Activated CD4-positive, alpha-beta T cell treated with anti-CD3 and anti-CD28 coated beads for 36 hours (primary cell): ENCODE results near the gene SIRPB1. TPM values are rescaled to one million over a fixed set of nuclear protein-coding genes. Genes with fewer than 3 reads are reported as not detected.
"Not testable (repeated sequence)": the region's sequence is repeated elsewhere in the genome, so short reads cannot be mapped to it uniquely, and the experiment has no call there.

Experiments used
- ATAC-seq: fragments of 200-7000 bp; cut with Tn5 transposase; one replicate; pipeline ENCODE4 v1.10.0; 2021; ENCODE audit warnings: mild to moderate bottlenecking, moderate library complexity
- CTCF ChIA-PET: fragments of 350-600 bp; sonication (Branson Sonifier 250); formaldehyde crosslinking; loops from one replicate; lab custom pipeline; 2021; ENCODE audit warnings: antibody characterized with exemption; lab: Charles Lee
- POLR2A ChIA-PET: fragments of 350-600 bp; sonication (Branson Sonifier 250); formaldehyde crosslinking; loops from one replicate; lab custom pipeline; 2021; ENCODE audit warnings: antibody characterized with exemption, inconsistent platforms; lab: Charles Lee
- DNase-seq: peaks from one replicate; pipeline ENCODE4 v3.0.0-alpha.2; 2020
- H3K27ac Mint-ChIP-seq: one replicate; pipeline ENCODE4 v1.8.0; 2021; ENCODE audit warnings: mixed read lengths
- H3K27me3 Mint-ChIP-seq: one replicate; pipeline ENCODE4 v1.8.0; 2021; ENCODE audit warnings: mixed read lengths
- H3K36me3 Mint-ChIP-seq: one replicate; pipeline ENCODE4 v1.8.0; 2021; ENCODE audit warnings: low read depth, mixed read lengths
- H3K4me1 Mint-ChIP-seq: one replicate; pipeline ENCODE4 v1.8.0; 2021; ENCODE audit warnings: mixed read lengths
- H3K4me3 Mint-ChIP-seq: one replicate; pipeline ENCODE4 v1.8.0; 2021; ENCODE audit warnings: mild to moderate bottlenecking, moderate library complexity, mixed read lengths
- H3K9me3 Mint-ChIP-seq: one replicate; pipeline ENCODE4 v1.8.0; 2021; ENCODE audit warnings: low read depth, mixed read lengths
- intact Hi-C, 2 experiments: fragments of 100-400 bp; cut with DNase I in 1 of 2; cut with micrococcal nuclease in 1 of 2; formaldehyde crosslinking; loops; one replicate each; pipeline versions ENCODE4 v1.14.2 to v1.15.1; 2022 to 2024; cut with DNase I, micrococcal nuclease
- total RNA-seq, 2 experiments: library from RNA; stranded (reverse); gene quantifications; one replicate each; pipeline ENCODE4 v1.2.3, GENCODE V29; 2021

Gene SIRPB1
- total RNA-seq, 2 experiments from 2014 or later: 1.0 to 2.1 TPM

DNA sequence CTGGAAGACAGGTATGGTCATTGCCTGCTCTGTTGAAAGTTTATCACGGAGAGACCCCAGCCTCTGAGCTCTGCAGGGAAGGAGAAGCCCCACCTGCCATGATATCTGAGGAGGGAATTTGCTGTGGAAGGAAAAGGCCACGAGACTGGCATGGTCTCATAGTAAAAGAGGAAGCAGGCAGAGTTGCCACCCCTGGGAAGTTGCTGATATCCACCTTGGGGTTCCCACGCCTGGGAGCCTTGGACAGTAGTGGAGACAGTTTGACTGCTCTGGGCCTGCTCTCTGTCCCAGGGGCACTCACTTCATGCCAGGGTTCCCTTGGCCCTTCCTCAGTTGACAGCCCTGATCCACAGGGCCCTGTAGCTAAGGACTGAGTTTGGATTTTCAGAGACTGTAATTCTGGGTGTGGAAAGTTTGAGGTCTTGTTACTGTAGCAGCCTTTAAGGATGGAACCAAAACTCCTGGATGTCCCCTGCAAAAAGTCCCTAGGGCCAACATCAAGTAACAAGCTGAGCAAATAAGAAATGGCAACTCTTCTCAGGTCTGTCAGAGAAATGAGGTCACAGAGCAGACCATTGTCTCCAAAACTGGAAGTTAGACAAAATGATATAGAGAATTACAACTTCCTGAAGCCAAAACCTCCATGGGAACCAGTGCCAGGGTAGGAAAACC is 6.9 kb upstream of the SIRPB1 start:
- H3K36me3 Mint-ChIP-seq: peaks cover 28% of the 10 kb centered on the region

DNA sequence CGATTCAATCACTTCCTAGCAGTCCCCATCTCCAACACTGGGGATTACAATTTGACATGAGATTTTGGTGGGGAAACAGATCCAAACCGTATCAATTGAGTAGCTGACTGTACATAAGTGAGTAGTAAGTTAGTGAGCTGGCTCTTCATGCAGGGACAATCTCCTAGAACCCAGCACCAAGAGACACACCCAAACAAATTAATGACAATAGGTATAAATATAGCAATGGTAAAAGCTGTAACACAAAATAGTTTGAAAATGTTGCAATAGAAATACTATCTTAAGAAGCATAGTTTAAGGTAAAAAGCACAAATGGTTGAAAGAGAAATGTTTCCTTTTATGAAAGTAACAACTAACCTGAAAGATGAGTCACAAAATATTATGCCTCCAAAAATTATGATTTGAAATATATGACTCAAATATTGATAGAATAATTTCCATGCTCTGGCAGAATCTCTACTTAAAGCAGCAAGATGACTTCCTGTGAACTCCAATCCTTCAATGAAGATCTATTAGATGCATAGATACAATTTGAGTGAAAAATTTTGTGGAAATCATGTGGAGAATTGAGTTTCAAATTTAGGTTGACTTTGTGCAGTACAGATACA is 5.4 kb upstream of the SIRPB1 start:
- no peaks in the 10 kb centered on the region for H3K9me3 Mint-ChIP-seq
- peaks cover 19% of the 10 kb centered on the region for H3K36me3 Mint-ChIP-seq
- ChIA-PET CTCF (interaction anchor here (0.7 to 2.0 kb wide), 5 partner anchors 23 to 152 kb away, joined by 3 to 7 read pairs (median 4); partner anchors contain the start of gene SIRPD), POLR2A (no interaction called here)
- DNase-seq (no peak), ATAC-seq (peak; percentile 71)
- peaks cover 86% of the 10 kb centered on the region for H3K4me1 Mint-ChIP-seq
- peak overlapping the region; percentile 72 for H3K27ac Mint-ChIP-seq
- no peaks in the 10 kb centered on the region for H3K27me3 Mint-ChIP-seq
- peak overlapping the region; percentile 8 for H3K4me3 Mint-ChIP-seq
- intact Hi-C loops: loop anchor here (1.0 to 2.0 kb wide), 4 partner anchors 35 to 300 kb away; no protein-coding TSS in a partner anchor

More for the DNA sequence above, 6.9 kb upstream of the SIRPB1 start:
- H3K4me1 Mint-ChIP-seq: peaks cover 81% of the 10 kb centered on the region
- H3K4me3 Mint-ChIP-seq: no peak overlapping the region
- no peaks in the 10 kb centered on the region for H3K9me3 Mint-ChIP-seq
- DNase-seq (no peak), ATAC-seq (peak; percentile 20)
- H3K27ac Mint-ChIP-seq: peak overlapping the region; percentile 76
- ChIA-PET POLR2A (no interaction called here), CTCF (no interaction called here)
- no peaks in the 10 kb centered on the region for H3K27me3 Mint-ChIP-seq
- intact Hi-C loops: no loop called here

DNA sequence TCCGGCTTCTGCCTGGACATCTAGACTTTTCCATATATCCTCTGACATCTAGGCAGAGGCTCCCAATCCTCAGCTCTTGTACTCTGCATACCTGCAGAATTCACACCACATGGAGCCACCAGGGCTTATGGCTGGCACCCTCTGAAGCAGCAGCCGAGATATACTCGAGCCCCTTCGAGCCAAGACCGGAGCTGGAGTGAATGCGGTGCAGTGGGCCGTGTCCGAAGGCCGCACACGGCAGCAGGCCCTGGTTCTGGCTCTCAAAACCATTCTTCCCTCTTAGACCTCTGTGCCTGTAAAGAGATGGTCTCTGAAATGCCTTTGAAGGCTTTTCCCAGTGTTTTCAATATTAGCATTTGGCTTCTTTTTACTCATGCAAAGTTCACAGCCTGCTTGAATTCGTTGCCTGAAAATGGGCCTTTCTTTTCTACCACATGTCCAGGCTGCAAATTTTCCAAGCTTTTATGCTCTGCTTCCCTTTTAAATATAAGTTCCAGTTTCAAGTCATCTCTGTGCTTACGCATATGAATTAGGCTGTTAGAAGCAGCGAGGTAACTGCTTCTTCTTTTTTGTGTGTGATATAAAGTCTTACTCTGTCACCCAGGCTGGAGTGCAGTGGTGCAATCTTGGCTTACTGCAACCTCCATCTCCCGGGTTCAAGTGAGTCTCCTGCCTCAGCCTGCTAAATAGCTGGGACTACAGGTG is 3.8 kb upstream of the SIRPB1 start:
- CTCF ChIA-PET: interaction anchor here (0.6 to 2.0 kb wide), 3 partner anchors 11 to 384 kb away, joined by 3 to 7 read pairs (median 3); no protein-coding TSS in a partner anchor

DNA sequence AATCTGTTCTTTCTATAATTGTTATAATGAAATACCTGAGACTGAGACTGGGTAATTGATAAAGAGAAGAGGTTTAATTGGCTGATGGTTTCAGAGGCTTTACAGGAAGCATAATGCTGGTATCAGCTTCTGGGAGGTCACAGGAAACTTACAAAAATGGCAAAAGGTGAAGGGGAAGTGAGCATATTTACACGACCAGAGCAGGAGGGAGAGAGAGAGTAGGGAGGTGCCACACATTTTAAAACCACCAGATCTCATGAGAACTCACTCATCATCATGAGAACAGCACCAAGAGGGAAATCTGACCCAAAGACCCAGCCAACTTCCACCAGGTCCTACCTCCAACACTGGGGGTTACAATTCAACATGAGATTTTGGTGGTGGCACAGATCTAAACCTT is 2.6 kb upstream of the SIRPB1 start:
- H3K9me3 Mint-ChIP-seq: peaks cover 2% of the 10 kb centered on the region
- DNase-seq: no peak

More for the DNA sequence above, 3.8 kb upstream of the SIRPB1 start:
- H3K9me3 Mint-ChIP-seq: peaks cover 2% of the 10 kb centered on the region
- no peak overlapping the region for H3K27ac Mint-ChIP-seq
- peaks cover 13% of the 10 kb centered on the region for H3K36me3 Mint-ChIP-seq
- POLR2A ChIA-PET: no interaction called here
- ATAC-seq: no peak
- intact Hi-C loops: loop anchor here (2.0 to 5.0 kb wide), 3 partner anchors 56 to 109 kb away; no protein-coding TSS in a partner anchor
- H3K27me3 Mint-ChIP-seq: no peaks in the 10 kb centered on the region
- DNase-seq: no peak
- no peak overlapping the region for H3K4me3 Mint-ChIP-seq
- peaks cover 91% of the 10 kb centered on the region for H3K4me1 Mint-ChIP-seq

DNA sequence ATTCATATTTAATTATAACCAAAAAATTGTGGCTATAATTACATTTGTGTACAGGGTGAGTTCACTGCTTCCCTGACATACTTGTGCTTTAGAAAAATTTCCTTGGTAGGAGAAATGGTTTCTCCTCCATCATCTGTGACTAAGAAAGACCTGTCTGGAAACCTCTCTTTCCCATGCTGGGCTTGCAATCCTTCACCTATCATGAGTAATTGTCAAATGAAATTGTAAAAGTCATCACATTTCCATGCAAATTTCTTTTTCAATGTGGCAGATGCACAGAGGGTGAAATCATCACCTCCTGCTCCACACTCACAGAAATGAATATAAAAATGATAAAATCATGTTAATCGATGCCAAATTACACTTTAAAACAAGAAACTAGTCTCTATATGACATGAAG is 1.5 kb upstream of the SIRPB1 start:
- no peak for DNase-seq
- H3K27ac Mint-ChIP-seq: peak overlapping the region; percentile 44
- ChIA-PET CTCF (interaction anchor here (0.7 kb wide), 1 partner anchor 60 kb away, joined by 3 read pairs; no protein-coding TSS in a partner anchor), POLR2A (no interaction called here)
- H3K4me3 Mint-ChIP-seq: no peak overlapping the region
- intact Hi-C loops: loop anchor here in 1 of 2 experiments (5.0 kb wide), 1 partner anchor 54 kb away; no protein-coding TSS in a partner anchor
- peaks cover 10% of the 10 kb centered on the region for H3K36me3 Mint-ChIP-seq
- peaks cover 74% of the 10 kb centered on the region for H3K4me1 Mint-ChIP-seq
- no peak for ATAC-seq
- H3K27me3 Mint-ChIP-seq: no peaks in the 10 kb centered on the region
- H3K9me3 Mint-ChIP-seq: peaks cover 2% of the 10 kb centered on the region

More for the DNA sequence above, 2.6 kb upstream of the SIRPB1 start:
- Mint-ChIP-seq H3K4me3 (no peak overlapping the region), H3K27ac (peak overlapping the region; percentile 56), H3K27me3 (no peaks in the 10 kb centered on the region), H3K36me3 (peaks cover 10% of the 10 kb centered on the region), H3K4me1 (peaks cover 82% of the 10 kb centered on the region)
- ChIA-PET CTCF (no interaction called here), POLR2A (no interaction called here)
- ATAC-seq: peak; percentile 12
- intact Hi-C loops: loop anchor here in 1 of 2 experiments (5.0 kb wide), 1 partner anchor 55 kb away; no protein-coding TSS in a partner anchor

DNA sequence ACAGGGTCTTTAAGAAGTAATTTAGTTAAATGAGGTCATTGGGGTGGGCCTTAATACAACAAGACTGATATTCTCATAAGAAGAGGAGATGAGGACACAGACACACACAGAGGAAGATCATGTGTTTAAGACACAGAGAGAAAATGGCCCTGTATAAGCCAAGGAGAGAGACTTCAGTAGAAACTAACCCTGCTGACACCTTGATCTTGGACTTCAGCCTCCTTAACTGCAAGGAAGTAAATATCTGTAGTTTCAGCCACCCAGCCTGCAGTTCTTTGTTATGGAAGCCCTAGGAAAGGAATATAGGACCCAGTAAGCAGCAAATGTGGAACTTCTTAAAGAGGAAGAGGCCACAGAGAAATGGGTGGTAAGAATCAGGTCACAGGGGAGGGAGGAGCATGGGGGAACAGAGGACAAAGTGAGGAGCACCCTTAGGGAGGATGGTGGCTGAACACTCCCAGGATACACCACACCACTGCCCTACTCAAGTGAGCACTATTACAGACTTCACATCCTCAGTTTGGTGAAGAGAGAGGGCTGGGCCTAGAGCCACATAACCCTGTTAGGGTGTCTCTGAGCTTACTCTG is 762 bp downstream of the SIRPB1 start:
- Mint-ChIP-seq H3K4me1 (peaks cover 55% of the 10 kb centered on the region), H3K27ac (peak overlapping the region; percentile 37), H3K27me3 (no peaks in the 10 kb centered on the region), H3K36me3 (peaks cover 8% of the 10 kb centered on the region), H3K4me3 (no peak overlapping the region), H3K9me3 (peaks cover 2% of the 10 kb centered on the region)
- ChIA-PET CTCF (interaction anchor here (0.9 kb wide), 1 partner anchor 40 kb away, joined by 3 read pairs; no protein-coding TSS in a partner anchor), POLR2A (no interaction called here)
- DNase-seq (no peak), ATAC-seq (no peak)
- intact Hi-C loops: no loop called here

DNA sequence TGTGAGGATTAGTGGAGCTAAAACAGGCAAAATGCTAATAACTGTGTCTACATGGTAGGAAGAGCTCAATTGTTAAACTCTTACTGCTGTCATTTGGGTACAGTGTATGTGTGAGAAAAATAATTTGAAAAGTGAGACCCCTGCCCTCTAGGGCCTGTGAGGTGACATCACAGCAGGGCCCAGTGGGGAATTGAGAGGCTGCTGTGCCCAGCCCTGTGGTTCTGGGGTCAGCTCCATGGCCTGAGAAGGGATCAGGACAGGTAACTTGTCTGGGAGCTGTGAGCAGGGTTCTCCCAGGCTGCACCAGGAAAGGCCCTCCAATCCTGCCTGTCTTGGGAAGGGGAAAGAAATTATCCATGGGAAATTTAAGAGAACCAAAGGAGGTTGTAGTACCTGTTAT is 1.3 kb downstream of the SIRPB1 start:
- intact Hi-C loops: no loop called here
- H3K4me3 Mint-ChIP-seq: no peak overlapping the region
- peaks cover 51% of the 10 kb centered on the region for H3K4me1 Mint-ChIP-seq
- peaks cover 2% of the 10 kb centered on the region for H3K9me3 Mint-ChIP-seq
- peak overlapping the region; percentile 9 for H3K27ac Mint-ChIP-seq
- ChIA-PET POLR2A (no interaction called here), CTCF (no interaction called here)
- peaks cover 8% of the 10 kb centered on the region for H3K36me3 Mint-ChIP-seq
- H3K27me3 Mint-ChIP-seq: no peaks in the 10 kb centered on the region
- ATAC-seq (no peak), DNase-seq (no peak)

DNA sequence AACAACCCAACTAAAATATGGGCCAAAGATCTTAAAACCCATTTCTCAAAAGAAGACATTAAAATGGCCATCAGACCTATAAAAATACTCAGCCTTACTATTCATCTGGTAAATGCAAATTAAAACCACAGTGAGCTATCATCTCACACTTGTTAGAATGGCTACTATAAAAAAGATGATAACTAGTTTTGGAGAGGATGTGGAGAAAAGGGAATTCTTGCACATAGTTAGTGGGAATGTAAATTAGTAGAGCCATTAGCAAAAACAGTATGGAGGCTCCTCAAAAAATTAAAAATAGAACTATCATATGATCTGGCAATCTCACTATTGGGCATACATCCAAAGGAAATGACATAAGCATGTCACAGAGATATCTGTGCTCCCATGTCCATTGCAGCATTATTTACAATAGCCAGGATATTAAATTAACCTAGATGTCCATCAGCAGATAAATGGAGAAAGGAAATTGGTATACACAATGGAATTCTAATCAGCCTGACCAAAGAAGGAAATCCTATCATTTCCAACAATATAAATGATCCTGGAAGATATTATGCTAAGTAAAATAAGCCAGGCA is 2.9 kb downstream of the SIRPB1 start:
- DNase-seq (no peak), ATAC-seq (no peak)
- ChIA-PET POLR2A (no interaction called here), CTCF (no interaction called here)
- H3K4me1 Mint-ChIP-seq: peaks cover 35% of the 10 kb centered on the region
- peaks cover 8% of the 10 kb centered on the region for H3K36me3 Mint-ChIP-seq
- no peaks in the 10 kb centered on the region for H3K27me3 Mint-ChIP-seq
- peaks cover 2% of the 10 kb centered on the region for H3K9me3 Mint-ChIP-seq
- intact Hi-C loops: no loop called here
- no peak overlapping the region for H3K27ac Mint-ChIP-seq
- no peak overlapping the region for H3K4me3 Mint-ChIP-seq

DNA sequence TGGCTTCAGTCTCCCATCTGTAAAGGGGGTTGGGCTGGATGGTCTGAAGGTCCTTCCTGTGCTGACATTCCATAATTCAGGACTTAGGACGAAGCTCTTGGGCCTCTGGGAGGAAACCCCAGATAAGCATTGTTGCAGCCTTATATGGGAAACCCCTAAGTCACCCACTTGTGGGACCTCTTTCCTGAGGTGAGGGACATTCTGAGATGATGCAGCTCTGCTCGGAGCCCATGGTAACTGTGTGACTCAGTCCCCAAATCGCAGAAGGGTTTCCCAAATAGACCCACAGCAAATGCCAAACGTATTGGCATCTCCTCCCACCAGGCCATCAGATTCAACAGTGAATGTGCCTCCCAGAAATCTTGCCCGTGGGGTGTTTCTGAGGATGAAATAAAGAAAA is 9.4 kb downstream of the SIRPB1 start:
- H3K9me3 Mint-ChIP-seq, H3K4me1 Mint-ChIP-seq, H3K36me3 Mint-ChIP-seq, H3K27ac Mint-ChIP-seq, CTCF ChIA-PET, DNase-seq, intact Hi-C loops, POLR2A ChIA-PET, ATAC-seq, H3K27me3 Mint-ChIP-seq, H3K4me3 Mint-ChIP-seq: not testable (repeated sequence)

DNA sequence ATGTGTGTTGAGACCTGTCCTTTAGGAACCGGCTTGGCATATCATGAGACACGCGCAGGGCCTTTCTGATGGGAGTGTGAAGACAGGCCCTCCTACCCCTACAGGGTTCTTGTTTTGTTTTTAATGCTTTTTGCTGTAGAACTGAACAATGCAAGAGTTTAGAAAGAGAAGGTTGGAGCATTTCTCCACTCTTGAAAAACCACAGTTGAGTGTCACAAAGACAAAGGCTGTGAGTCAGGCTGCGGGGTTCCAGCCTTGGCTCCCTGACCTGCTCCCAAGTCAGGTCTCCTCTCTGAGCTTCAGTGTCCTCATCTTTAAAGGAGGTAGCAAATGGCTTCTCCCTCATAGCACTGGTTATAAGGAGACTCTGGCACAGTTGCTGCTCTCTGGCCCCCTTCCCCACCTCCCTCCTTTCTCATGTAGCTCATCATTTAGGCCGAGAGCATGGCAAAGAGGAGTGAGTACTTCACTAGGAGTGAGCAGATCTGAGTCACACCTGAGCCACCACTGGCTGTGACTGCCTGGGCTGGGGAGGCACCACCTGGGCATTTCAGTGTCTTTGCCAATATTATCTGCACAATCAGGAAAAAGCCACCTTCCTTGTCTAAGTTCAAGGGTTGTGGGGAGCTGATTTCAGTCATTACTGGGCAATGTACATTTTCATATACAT is 11.0 kb downstream of the SIRPB1 start:
- H3K27ac Mint-ChIP-seq, CTCF ChIA-PET, H3K36me3 Mint-ChIP-seq, intact Hi-C loops, H3K27me3 Mint-ChIP-seq, POLR2A ChIA-PET, H3K9me3 Mint-ChIP-seq, H3K4me1 Mint-ChIP-seq, DNase-seq, H3K4me3 Mint-ChIP-seq: not testable (repeated sequence)
- ATAC-seq: peak; percentile 68
